Central memory CD4-positive, alpha-beta T cell (primary cell): ENCODE measurements around the gene KRTAP20-1.

Source experiments
- DNase-seq: peaks from one replicate; pipeline ENCODE4 v3.0.0; 2022

The KRTAP20-1 gene

DNA sequence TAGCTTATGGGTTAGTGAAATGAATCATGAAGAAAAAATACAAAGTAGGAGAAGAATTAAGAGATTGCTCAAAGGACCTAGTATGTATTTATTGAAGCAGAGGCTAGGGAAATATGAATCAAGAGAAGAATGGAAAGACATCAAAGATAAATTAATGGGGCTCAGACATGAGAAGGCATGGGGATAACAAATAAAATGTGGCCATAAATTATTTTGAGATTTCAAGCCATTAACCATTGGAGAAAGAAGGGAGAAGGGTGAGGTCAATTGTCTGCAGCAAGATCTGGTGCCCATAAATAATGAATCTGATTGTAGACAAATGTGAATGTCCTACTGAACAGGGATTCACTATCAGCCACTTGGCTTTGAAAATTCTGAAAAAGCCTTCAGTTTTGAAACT is 36.7 kb downstream of the KRTAP20-1 start:
- no peak for DNase-seq
